Measurements from ENCODE around the gene GRPR. TPM values are rescaled to one million over a fixed set of nuclear protein-coding genes. Genes with fewer than 3 reads are reported as not detected.

Gene GRPR
- total RNA-seq (2014; rRNA removed; shearing (Covaris generic); ENCODE audit: low replicate concordance): 0.10 and 0.20 TPM in 2 replicates

- Histone ChIP-seq H3K4me3 (no peak within 1 kb of the TSS), H3K27me3 (no peaks in the 10 kb centered on the region), H3K9me3 (no peaks in the 10 kb centered on the region), H3K36me3 (no peaks in the 10 kb centered on the region)
- peak; percentile 84 for DNase-seq
Measured at GRCh38 chrX:16123222-16123786, at the start of gene GRPR. Gene GRPR, plus strand, starts transcription at chrX:16123565. Its CDS starts 389 bp downstream, at chrX:16123954.

- Histone ChIP-seq H3K27me3 (no peaks in the 10 kb centered on the region), H3K9me3 (no peaks in the 10 kb centered on the region), H3K4me3 (no peak overlapping the region), H3K36me3 (no peaks in the 10 kb centered on the region)
- peak; percentile 1 for DNase-seq
Measured at GRCh38 chrX:16075087-16075486, 48.3 kb upstream of the GRPR start.

- Histone ChIP-seq H3K9me3 (no peaks in the 10 kb centered on the region), H3K36me3 (no peaks in the 10 kb centered on the region), H3K4me3 (no peak overlapping the region), H3K27me3 (no peaks in the 10 kb centered on the region)
- no peak for DNase-seq
Measured at GRCh38 chrX:16076834-16077233, 46.5 kb upstream of the GRPR start.

- no peaks in the 10 kb centered on the region for H3K36me3 ChIP-seq
- no peaks in the 10 kb centered on the region for H3K27me3 ChIP-seq
- no peak overlapping the region for H3K4me3 ChIP-seq
- no peak for DNase-seq
- no peaks in the 10 kb centered on the region for H3K9me3 ChIP-seq
Measured at GRCh38 chrX:16077811-16078210, 45.6 kb upstream of the GRPR start.

GRCh38 chrX:16081357-16081756, 42.0 kb upstream of the GRPR start:
- no peak for DNase-seq
- Histone ChIP-seq H3K27me3 (no peaks in the 10 kb centered on the region), H3K36me3 (no peaks in the 10 kb centered on the region), H3K9me3 (no peaks in the 10 kb centered on the region), H3K4me3 (no peak overlapping the region)

- DNase-seq: no peak
- H3K9me3 ChIP-seq: no peaks in the 10 kb centered on the region
- H3K4me3 ChIP-seq: no peak overlapping the region
- H3K27me3 ChIP-seq: no peaks in the 10 kb centered on the region
- H3K36me3 ChIP-seq: no peaks in the 10 kb centered on the region
Measured at GRCh38 chrX:16082470-16083085, 40.8 kb upstream of the GRPR start.

- H3K27me3 ChIP-seq: no peaks in the 10 kb centered on the region
- no peaks in the 10 kb centered on the region for H3K36me3 ChIP-seq
- H3K4me3 ChIP-seq: no peak overlapping the region
- no peaks in the 10 kb centered on the region for H3K9me3 ChIP-seq
- DNase-seq: no peak
Measured at GRCh38 chrX:16087076-16087475, 36.3 kb upstream of the GRPR start.

- Histone ChIP-seq H3K36me3 (no peaks in the 10 kb centered on the region), H3K27me3 (no peaks in the 10 kb centered on the region), H3K9me3 (no peaks in the 10 kb centered on the region), H3K4me3 (no peak overlapping the region)
- no peak for DNase-seq
Measured at GRCh38 chrX:16089086-16089485, 34.3 kb upstream of the GRPR start.

GRCh38 chrX:16096141-16096540, 27.2 kb upstream of the GRPR start:
- no peaks in the 10 kb centered on the region for H3K27me3 ChIP-seq
- H3K4me3 ChIP-seq: no peak overlapping the region
- no peak for DNase-seq
- H3K36me3 ChIP-seq: no peaks in the 10 kb centered on the region
- no peaks in the 10 kb centered on the region for H3K9me3 ChIP-seq

- no peaks in the 10 kb centered on the region for H3K36me3 ChIP-seq
- H3K4me3 ChIP-seq: no peak overlapping the region
- no peaks in the 10 kb centered on the region for H3K27me3 ChIP-seq
- DNase-seq: no peak
- no peaks in the 10 kb centered on the region for H3K9me3 ChIP-seq
Measured at GRCh38 chrX:16100673-16101072, 22.7 kb upstream of the GRPR start.

GRCh38 chrX:16101581-16101980, 21.8 kb upstream of the GRPR start:
- Histone ChIP-seq H3K9me3 (no peaks in the 10 kb centered on the region), H3K27me3 (no peaks in the 10 kb centered on the region), H3K36me3 (no peaks in the 10 kb centered on the region), H3K4me3 (no peak overlapping the region)
- no peak for DNase-seq

GRCh38 chrX:16103625-16104024, 19.7 kb upstream of the GRPR start:
- Histone ChIP-seq H3K36me3 (no peaks in the 10 kb centered on the region), H3K9me3 (no peaks in the 10 kb centered on the region), H3K4me3 (no peak overlapping the region), H3K27me3 (no peaks in the 10 kb centered on the region)
- no peak for DNase-seq

- Histone ChIP-seq H3K27me3 (no peaks in the 10 kb centered on the region), H3K9me3 (no peaks in the 10 kb centered on the region), H3K36me3 (no peaks in the 10 kb centered on the region), H3K4me3 (no peak overlapping the region)
- DNase-seq: no peak
Measured at GRCh38 chrX:16112428-16112827, 10.9 kb upstream of the GRPR start.

- DNase-seq: no peak
- Histone ChIP-seq H3K4me3 (no peak overlapping the region), H3K36me3 (no peaks in the 10 kb centered on the region), H3K9me3 (no peaks in the 10 kb centered on the region), H3K27me3 (no peaks in the 10 kb centered on the region)
Measured at GRCh38 chrX:16113978-16114565, 9.3 kb upstream of the GRPR start.

- H3K4me3 ChIP-seq: no peak overlapping the region
- H3K36me3 ChIP-seq: no peaks in the 10 kb centered on the region
- H3K9me3 ChIP-seq: no peaks in the 10 kb centered on the region
- no peak for DNase-seq
- no peaks in the 10 kb centered on the region for H3K27me3 ChIP-seq
Measured at GRCh38 chrX:16114611-16115010, 8.8 kb upstream of the GRPR start.

- Histone ChIP-seq H3K27me3 (no peaks in the 10 kb centered on the region), H3K9me3 (no peaks in the 10 kb centered on the region), H3K36me3 (no peaks in the 10 kb centered on the region), H3K4me3 (no peak overlapping the region)
- no peak for DNase-seq
Measured at GRCh38 chrX:16119353-16120220, 3.8 kb upstream of the GRPR start.

- H3K36me3 ChIP-seq: no peaks in the 10 kb centered on the region
- DNase-seq: no peak
Measured at GRCh38 chrX:16120431-16120830, 2.9 kb upstream of the GRPR start.

More at GRCh38 chrX:16120431-16120830, 2.9 kb upstream of the GRPR start:
- no peaks in the 10 kb centered on the region for H3K27me3 ChIP-seq
- H3K4me3 ChIP-seq: no peak overlapping the region
- H3K9me3 ChIP-seq: no peaks in the 10 kb centered on the region
